GM23248 (cell line): Measurements from ENCODE around the gene ERICH2. TPM values are rescaled to one million over a fixed set of nuclear protein-coding genes. Genes with fewer than 3 reads are reported as not detected.

Experiments
- DNase-seq: peaks from one replicate; pipeline ENCODE4 v3.0.0-alpha.2; 2015
- H2AFZ ChIP-seq: fragments of 200-600 bp; sonication (generic); 2 replicates; pipeline ENCODE4 v1.6.1; 2016; ENCODE audit warnings: antibody characterized with exemption
- H3F3A ChIP-seq: fragments of 200-600 bp; sonication (generic); 2 replicates; pipeline ENCODE4 v1.6.1; 2016; ENCODE audit warnings: mild to moderate bottlenecking, antibody characterized with exemption, mixed run types; ENCODE audit not compliant: insufficient read depth
- H3K27ac ChIP-seq: fragments of 200-600 bp; sonication (generic); 2 replicates; pipeline ENCODE4 v1.5.1; 2016; ENCODE audit warnings: mild to moderate bottlenecking
- H3K27me3 ChIP-seq: fragments of 200-600 bp; sonication (generic); replicated peaks from 2 replicates; pipeline ENCODE4 v1.6.1; 2016; ENCODE audit warnings: mild to moderate bottlenecking; ENCODE audit not compliant: insufficient read depth
- H3K36me3 ChIP-seq: fragments of 200-600 bp; sonication (generic); 2 replicates; pipeline ENCODE4 v1.6.1; 2016; ENCODE audit warnings: low read depth, mild to moderate bottlenecking
- H3K4me1 ChIP-seq: fragments of 200-600 bp; sonication (generic); 2 replicates; pipeline ENCODE4 v1.6.1; 2016; ENCODE audit warnings: mild to moderate bottlenecking; ENCODE audit not compliant: insufficient read depth
- H3K4me2 ChIP-seq: fragments of 200-600 bp; sonication (generic); one replicate; pipeline ENCODE4 v1.6.1; 2016; ENCODE audit warnings: mild to moderate bottlenecking; ENCODE audit not compliant: unreplicated experiment
- H3K4me3 ChIP-seq: fragments of 200-600 bp; sonication (generic); 2 replicates; pipeline ENCODE4 v1.5.1; 2016; ENCODE audit warnings: mild to moderate bottlenecking
- H3K79me2 ChIP-seq: fragments of 200-600 bp; sonication (generic); 2 replicates; pipeline ENCODE4 v1.6.1; 2016; ENCODE audit warnings: mild to moderate bottlenecking; ENCODE audit not compliant: insufficient read depth
- H3K9ac ChIP-seq: fragments of 200-600 bp; sonication (generic); 2 replicates; pipeline ENCODE4 v1.6.1; 2016; ENCODE audit warnings: mild to moderate bottlenecking
- H3K9me2 ChIP-seq: fragments of 200-600 bp; sonication (generic); 2 replicates; pipeline ENCODE4 v1.6.1; 2016; ENCODE audit warnings: mixed run types, mild to moderate bottlenecking, moderate library complexity; ENCODE audit not compliant: insufficient read depth
- H3K9me3 ChIP-seq: fragments of 200-600 bp; sonication (generic); one replicate; pipeline ENCODE4 v1.6.1; 2017; ENCODE audit warnings: low read depth
- H4K20me1 ChIP-seq: fragments of 200-600 bp; sonication (generic); 2 replicates; pipeline ENCODE4 v1.6.0; 2016; ENCODE audit not compliant: insufficient read depth
- EZH2 ChIP-seq: fragments of 200-600 bp; sonication (generic); IDR thresholded peaks from 2 replicates; pipeline ENCODE4 v1.6.1; 2018; ENCODE audit warnings: antibody characterized with exemption, mild to moderate bottlenecking; ENCODE audit not compliant: insufficient read depth, poor library complexity, severe bottlenecking
- EZH2phosphoT487 ChIP-seq: fragments of 200-600 bp; sonication (generic); IDR thresholded peaks from 2 replicates; pipeline ENCODE4 v1.6.1; 2018; ENCODE audit warnings: antibody characterized with exemption, moderate library complexity, mild to moderate bottlenecking, low read depth; ENCODE audit not compliant: insufficient read depth
- WGBS, 2 experiments: methylation state at CpG; one replicate each; pipeline ENCODE4 v1.1.6; 2015 to 2017; ENCODE audit warnings: low lambda C conversion rate in 2 of 2, low coverage in 1 of 2; ENCODE audit errors: missing lambda C conversion rate in 2 of 2; 5-methylcytosine and 5-hydroxymethylcytosine counted together
- in situ Hi-C: fragments of 300-500 bp; cut with MboI; formaldehyde crosslinking; loops from 2 replicates; pipeline ENCODE4 v1.15.0; 2020
- polyA plus RNA-seq: library from polyadenylated mRNA; unstranded; fragments of >200 nt; fragmentation: Nextera tagmentation; extraction: Ambion mirVana; gene quantifications from 2 replicates; pipeline ENCODE4 v1.2.1, GENCODE V29; 2016
- total RNA-seq: library from RNA; depleted of rRNA; stranded (reverse); fragments of >200 nt; shearing (Covaris generic); gene quantifications from 2 replicates; pipeline ENCODE4 v1.2.3, GENCODE V29; 2014

ERICH2 gene
- total and polyA plus RNA-seq, 2 experiments from 2014 or later, result not detected

DNA sequence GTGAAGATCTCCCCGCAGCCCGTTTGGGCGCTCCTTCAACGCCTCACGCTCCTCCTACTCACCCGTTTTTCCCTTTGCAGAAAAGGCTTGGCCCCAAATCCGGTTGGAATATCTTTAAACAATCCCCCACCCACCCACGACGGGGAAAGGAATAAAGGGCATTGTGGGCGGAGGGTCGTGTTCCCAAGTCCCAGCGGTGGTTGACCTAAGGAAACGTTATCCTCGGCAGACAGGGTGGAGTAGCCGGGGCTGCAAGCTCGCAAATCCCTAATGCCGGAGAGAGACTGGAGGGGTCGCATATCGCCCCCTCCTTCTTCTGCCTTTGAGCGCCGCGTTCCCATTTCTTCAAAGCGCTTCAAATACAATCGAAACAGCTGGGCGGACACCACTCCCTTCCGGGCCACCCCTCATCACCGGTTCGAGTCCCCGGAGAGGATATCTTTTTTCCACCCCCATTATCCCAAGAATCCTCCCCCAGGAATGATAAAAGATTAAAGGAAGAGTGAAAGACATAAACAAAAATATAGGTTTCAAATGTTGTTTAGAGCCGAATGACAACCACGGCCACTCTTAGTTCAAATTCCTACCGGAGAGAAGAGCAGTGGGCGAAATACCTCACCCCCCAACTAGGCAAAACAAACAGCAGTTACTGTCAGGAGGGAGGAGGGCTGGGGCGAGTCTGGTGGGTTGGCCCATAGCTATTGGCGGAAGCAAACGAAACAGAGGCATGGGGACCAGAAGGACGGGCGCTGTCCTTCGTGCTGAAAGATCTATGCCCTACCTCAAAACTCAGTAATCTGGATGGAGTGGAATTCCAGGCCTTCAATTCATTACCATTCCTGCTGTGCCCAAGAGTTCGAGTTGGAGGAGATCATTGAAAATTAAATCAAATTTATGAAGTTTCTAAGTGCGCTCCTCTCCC is 43.7 kb downstream of the ERICH2 start:
- Histone ChIP-seq H3K9ac (no peak overlapping the region), H3K36me3 (no peaks in the 10 kb centered on the region), H3K27ac (no peak overlapping the region), H3K9me2 (no peaks in the 10 kb centered on the region), H3K9me3 (no peaks in the 10 kb centered on the region), H4K20me1 (no peaks in the 10 kb centered on the region), H3K4me2 (no peak overlapping the region), H3K4me1 (0 out of 2 replicates have a peak, but pooled peaks cover 6% of the 10 kb centered on the region), H3F3A (no peaks in the 10 kb centered on the region), H2AFZ (no peak overlapping the region), H3K27me3 (peaks cover 40% of the 10 kb centered on the region), H3K79me2 (no peaks in the 10 kb centered on the region), H3K4me3 (no peak overlapping the region)
- in situ Hi-C loops, result loop anchor here (25.0 kb wide), 1 partner anchor 402 kb away; no protein-coding TSS in a partner anchor
- peak; percentile 77 for DNase-seq
- WGBS, 2 experiments, result 9 to 11% methylated on average over 40 to 41 of the region's 41 CpGs
- TF ChIP-seq EZH2, result peak; percentile 46
- TF ChIP-seq EZH2phosphoT487, result no peak

DNA sequence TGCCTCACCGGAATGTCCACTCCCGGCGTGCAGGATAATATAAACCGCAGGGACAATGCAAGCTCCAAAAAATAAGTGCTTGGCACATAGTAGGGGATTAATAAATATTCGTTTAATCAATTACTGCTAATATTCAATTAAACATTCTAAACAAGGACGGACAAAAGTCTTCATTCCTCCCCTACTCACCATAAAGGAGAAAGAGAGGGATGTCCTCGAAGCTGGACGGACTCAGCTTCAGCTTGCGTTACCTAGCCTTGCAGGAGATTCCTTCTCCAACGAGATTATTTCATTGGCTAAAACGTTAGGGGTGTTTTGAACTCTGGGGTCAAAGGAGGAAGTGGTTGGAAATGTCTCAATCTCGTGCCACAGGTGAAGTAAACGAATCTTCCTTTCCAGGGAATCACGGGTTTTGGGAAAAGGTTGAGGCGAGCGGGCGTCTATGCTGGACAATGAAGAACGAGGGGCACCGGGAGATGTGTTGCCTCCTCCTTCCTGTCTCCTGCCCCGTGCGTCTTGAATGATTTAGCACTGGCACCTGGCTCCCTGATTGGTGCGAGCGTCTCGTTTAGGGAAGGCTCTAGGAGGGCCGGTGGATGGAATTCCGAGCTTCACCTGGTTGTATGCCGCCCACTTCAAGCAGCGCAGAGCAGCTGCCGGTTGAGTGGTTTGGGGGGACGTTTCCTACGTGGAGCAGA is 44.5 kb downstream of the ERICH2 start:
- peaks cover 48% of the 10 kb centered on the region for H3K27me3 ChIP-seq

DNA sequence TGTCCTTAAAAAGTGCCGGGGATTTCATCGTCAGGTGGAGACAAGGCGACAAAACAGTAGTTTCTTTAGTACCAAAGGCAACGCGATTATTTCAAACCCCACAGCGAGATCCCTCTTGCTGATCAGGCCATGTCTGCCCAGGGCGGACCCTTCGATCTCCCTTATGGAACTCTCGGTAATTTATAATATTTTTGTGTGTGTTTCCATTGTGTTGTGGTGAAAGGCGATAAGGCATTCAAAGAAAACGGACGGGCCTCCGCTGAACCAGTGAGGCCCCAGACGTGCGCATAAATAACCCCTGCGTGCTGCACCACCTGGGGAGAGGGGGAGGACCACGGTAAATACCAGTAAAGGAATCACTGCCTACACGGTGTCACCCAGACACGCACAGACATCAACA is 45.1 kb downstream of the ERICH2 start:
- Histone ChIP-seq H3K27me3 (peaks cover 53% of the 10 kb centered on the region), H2AFZ (no peak overlapping the region), H3F3A (no peaks in the 10 kb centered on the region), H3K4me2 (peak overlapping the region; percentile 96), H3K79me2 (no peaks in the 10 kb centered on the region), H4K20me1 (no peaks in the 10 kb centered on the region), H3K36me3 (no peaks in the 10 kb centered on the region), H3K27ac (no peak overlapping the region), H3K9me2 (no peaks in the 10 kb centered on the region), H3K4me3 (no peak overlapping the region), H3K9ac (no peak overlapping the region), H3K9me3 (no peaks in the 10 kb centered on the region), H3K4me1 (0 out of 2 replicates have a peak, but pooled peaks cover 6% of the 10 kb centered on the region)
- in situ Hi-C loops, result loop anchor here (25.0 kb wide), 1 partner anchor 403 kb away; no protein-coding TSS in a partner anchor
- TF ChIP-seq EZH2phosphoT487, result no peak
- no peak for TF ChIP-seq EZH2
- WGBS, 2 experiments, result 16 to 18% methylated on average over 18 to 19 of the region's 19 CpGs
- no peak for DNase-seq

More for the DNA sequence above, 44.5 kb downstream of the ERICH2 start:
- no peak for DNase-seq
- Histone ChIP-seq H3K36me3 (no peaks in the 10 kb centered on the region), H3K4me3 (no peak overlapping the region), H3K79me2 (no peaks in the 10 kb centered on the region), H3K4me1 (0 out of 2 replicates have a peak, but pooled peaks cover 6% of the 10 kb centered on the region), H3F3A (no peaks in the 10 kb centered on the region), H4K20me1 (no peaks in the 10 kb centered on the region), H3K9me3 (no peaks in the 10 kb centered on the region), H3K27ac (no peak overlapping the region), H2AFZ (no peak overlapping the region), H3K9ac (no peak overlapping the region), H3K4me2 (no peak overlapping the region), H3K9me2 (no peaks in the 10 kb centered on the region)
- 39 to 41% methylated on average over 31 of the region's 31 CpGs for WGBS, 2 experiments
- in situ Hi-C loops, result loop anchor here (25.0 kb wide), 1 partner anchor 402 kb away; no protein-coding TSS in a partner anchor
- no peak for TF ChIP-seq EZH2phosphoT487

DNA sequence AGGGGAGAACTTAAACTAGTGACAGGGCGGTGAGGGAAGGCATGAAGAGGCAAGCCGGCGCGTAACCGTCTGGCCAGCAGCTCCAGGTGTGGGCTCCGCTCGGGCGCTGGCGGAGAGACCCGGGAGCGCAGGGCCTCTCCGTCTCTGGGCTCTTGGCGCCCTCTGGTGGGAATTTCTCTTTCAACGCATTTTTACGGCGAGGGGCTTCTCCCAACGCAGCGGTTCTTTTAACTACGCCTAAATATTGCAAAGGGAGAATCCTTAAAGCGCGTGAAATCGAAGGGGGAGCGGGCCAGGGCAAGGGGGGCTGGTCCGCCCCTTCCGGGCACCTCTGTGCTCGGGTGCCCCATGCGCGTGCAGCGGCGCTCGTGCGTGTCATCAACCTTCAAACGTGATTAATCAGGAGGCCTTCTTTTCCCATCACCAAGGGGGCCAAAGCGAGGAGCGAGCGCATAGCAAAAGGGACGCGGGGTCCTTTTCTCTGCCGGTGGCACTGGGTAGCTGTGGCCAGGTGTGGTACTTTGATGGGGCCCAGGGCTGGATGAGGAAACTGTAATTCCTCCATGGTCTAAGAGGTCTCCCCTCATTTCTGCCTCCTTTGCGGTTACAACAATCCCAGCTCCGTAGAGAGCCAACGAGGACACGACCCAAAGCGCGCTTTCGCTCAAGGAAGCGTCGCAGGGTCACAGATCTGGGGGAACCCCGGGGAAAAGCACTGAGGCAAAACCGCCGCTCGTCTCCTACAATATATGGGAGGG is 45.7 kb downstream of the ERICH2 start:
- WGBS, 2 experiments, result 2% methylated on average over 52 of the region's 52 CpGs
- no peaks in the 10 kb centered on the region for H3K79me2 ChIP-seq
- no peaks in the 10 kb centered on the region for H3F3A ChIP-seq
- peak overlapping the region; percentile 96 for H3K4me2 ChIP-seq
- 0 out of 2 replicates have a peak, but pooled peaks cover 6% of the 10 kb centered on the region for H3K4me1 ChIP-seq
- peak overlapping the region; percentile 75 for H3K4me3 ChIP-seq
- H3K9ac ChIP-seq, result no peak overlapping the region
- H2AFZ ChIP-seq, result peak overlapping the region; percentile 76
- H3K27me3 ChIP-seq, result peaks cover 59% of the 10 kb centered on the region
- H3K27ac ChIP-seq, result no peak overlapping the region
- no peaks in the 10 kb centered on the region for H3K9me3 ChIP-seq
- in situ Hi-C loops, result loop anchor here (25.0 kb wide), 1 partner anchor 404 kb away; no protein-coding TSS in a partner anchor
- no peaks in the 10 kb centered on the region for H3K9me2 ChIP-seq
- peak; percentile 67 for DNase-seq
- H3K36me3 ChIP-seq, result no peaks in the 10 kb centered on the region
- TF ChIP-seq EZH2, result no peak
- no peak for TF ChIP-seq EZH2phosphoT487
- no peaks in the 10 kb centered on the region for H4K20me1 ChIP-seq
